GM18951 (cell line): ENCODE data around the gene PLK5.

Source experiments
- POLR2A ChIP-seq: IDR thresholded peaks from 4 replicates; pipeline ENCODE4 v1.6.1; 2011; ENCODE audit warnings: mild to moderate bottlenecking; ENCODE audit not compliant: insufficient read length, insufficient read depth; ENCODE audit errors: extremely low read depth
- in situ Hi-C: fragments of 300-500 bp; cut with MboI; formaldehyde crosslinking; loops from one replicate; pipeline ENCODE4 v1.12.0; 2022; ENCODE audit warnings: low sequenced_read_pairs, mixed read lengths, inconsistent platforms; ENCODE audit not compliant: unreplicated experiment

The PLK5 gene

GRCh38 chr19:1521636-1522035, 2.2 kb upstream of the PLK5 start:
- in situ Hi-C loops: no loop called here
- TF ChIP-seq POLR2A: no peak

- in situ Hi-C loops: no loop called here
- TF ChIP-seq POLR2A: no peak
These were observed 1.8 kb upstream of the PLK5 start for GRCh38 chr19:1522061-1522460.

GRCh38 chr19:1522838-1523237, 1.0 kb upstream of the PLK5 start:
- in situ Hi-C loops: no loop called here
- TF ChIP-seq POLR2A: no peak

- TF ChIP-seq POLR2A: no peak
- in situ Hi-C loops: no loop called here
These were observed 552 bp downstream of the PLK5 start for GRCh38 chr19:1524287-1524971.

- in situ Hi-C loops: loop anchor here (25.0 kb wide), 1 partner anchor 262 kb away; no protein-coding TSS in a partner anchor
These were observed 1.1 kb downstream of the PLK5 start for GRCh38 chr19:1524972-1525325.

GRCh38 chr19:1525343-1525742, 1.5 kb downstream of the PLK5 start:
- TF ChIP-seq POLR2A: no peak
- in situ Hi-C loops: loop anchor here (25.0 kb wide), 1 partner anchor 262 kb away; no protein-coding TSS in a partner anchor

More at GRCh38 chr19:1524972-1525325, 1.1 kb downstream of the PLK5 start:
- no peak for TF ChIP-seq POLR2A

GRCh38 chr19:1526066-1526778, 2.3 kb downstream of the PLK5 start:
- in situ Hi-C loops: loop anchor here (25.0 kb wide), 1 partner anchor 261 kb away; no protein-coding TSS in a partner anchor
- no peak for TF ChIP-seq POLR2A

- in situ Hi-C loops: loop anchor here (25.0 kb wide), 1 partner anchor 260 kb away; no protein-coding TSS in a partner anchor
- TF ChIP-seq POLR2A: no peak
These were observed 3.2 kb downstream of the PLK5 start for GRCh38 chr19:1526979-1527649.

GRCh38 chr19:1527650-1528309, 3.9 kb downstream of the PLK5 start:
- in situ Hi-C loops: loop anchor here (25.0 kb wide), 1 partner anchor 260 kb away; no protein-coding TSS in a partner anchor

GRCh38 chr19:1528596-1529429, 4.9 kb downstream of the PLK5 start:
- no peak for TF ChIP-seq POLR2A
- in situ Hi-C loops: loop anchor here (25.0 kb wide), 1 partner anchor 258 kb away; no protein-coding TSS in a partner anchor

More at GRCh38 chr19:1527650-1528309, 3.9 kb downstream of the PLK5 start:
- no peak for TF ChIP-seq POLR2A

GRCh38 chr19:1529430-1529816, 5.5 kb downstream of the PLK5 start:
- in situ Hi-C loops: loop anchor here (25.0 kb wide), 1 partner anchor 258 kb away; no protein-coding TSS in a partner anchor
- no peak for TF ChIP-seq POLR2A

- in situ Hi-C loops: loop anchor here (25.0 kb wide), 1 partner anchor 256 kb away; no protein-coding TSS in a partner anchor
These were observed 7.0 kb downstream of the PLK5 start for GRCh38 chr19:1530856-1531255.

GRCh38 chr19:1531587-1531986, 7.7 kb downstream of the PLK5 start:
- TF ChIP-seq POLR2A: no peak
- in situ Hi-C loops: loop anchor here (25.0 kb wide), 1 partner anchor 256 kb away; no protein-coding TSS in a partner anchor
